HCT116 (cell line): Measurements from ENCODE around the gene GDAP2. TPM values are rescaled to one million over a fixed set of nuclear protein-coding genes. Genes with fewer than 3 reads are reported as not detected.

Source experiments
- ATAC-seq: fragments of 200-7000 bp; cut with Tn5 transposase; 2 replicates; pipeline ENCODE4 v1.9.1; 2020; ENCODE audit warnings: mild to moderate bottlenecking, moderate library complexity
- BruUV-seq: library from RNA; stranded (reverse); fragments of 400-500 nt; replicated peaks from 2 replicates; lab custom pipeline; 2021; lab: Mats Ljungman, UMichigan
- CTCF ChIA-PET: fragments of 300-600 bp; sonication (Branson Sonifier 250); formaldehyde crosslinking; loops from one replicate; lab custom pipeline; 2021; ENCODE audit warnings: antibody characterized with exemption; lab: Charles Lee
- POLR2A ChIA-PET: fragments of 300-600, 350-600 bp; sonication (Branson Sonifier 250); formaldehyde crosslinking; loops from one replicate; lab custom pipeline; 2021; ENCODE audit warnings: antibody characterized with exemption; lab: Charles Lee
- RAD21 ChIA-PET, 2 experiments: fragments of 300-600 bp; sonication (Branson Sonifier 250); formaldehyde crosslinking; loops; one replicate each; lab custom pipeline; 2023; ENCODE audit warnings: low total read pairs in 2 of 2; ENCODE audit not compliant: uncharacterized antibody in 2 of 2, unreplicated experiment in 2 of 2, low non-redundant PET in 1 of 2; lab: Charles Lee
- DNase-seq: peaks from one replicate; pipeline ENCODE4 v3.0.0-alpha.2; 2010; ENCODE audit warnings: low read depth, low spot score
- H2AFZ ChIP-seq: fragments of 200-600 bp; shearing (Covaris generic), sonication (generic); 2 replicates; pipeline ENCODE4 v1.6.1; 2017; ENCODE audit warnings: low read depth, mixed run types, mixed read lengths, antibody characterized with exemption, low read length; ENCODE audit not compliant: poor library complexity, severe bottlenecking
- H3K27ac ChIP-seq: 2 replicates; pipeline ENCODE4 v1.5.1; 2012; ENCODE audit warnings: low read depth, low read length
- H3K27me3 ChIP-seq: fragments of 200-600 bp; sonication (generic); 2 replicates; pipeline ENCODE4 v1.6.1; 2016; ENCODE audit warnings: mixed run types, low read length, mixed read lengths; ENCODE audit not compliant: insufficient read depth
- H3K36me3 ChIP-seq, 2 experiments: fragments of 200-500 bp in 1 of 2; fragments of 200-600 bp in 1 of 2; sonication (Bioruptor generic) in 1 of 2; sonication (generic) in 1 of 2; 2 replicates each; pipeline versions ENCODE4 v1.5.1 to v1.6.1; 2014 to 2016; ENCODE audit warnings: low read length in 2 of 2, inconsistent platforms in 1 of 2, mixed read lengths in 1 of 2, mixed run types in 1 of 2; ENCODE audit not compliant: insufficient read depth in 2 of 2, control insufficient read depth in 1 of 2
- H3K4me1 ChIP-seq, 2 experiments: fragments of 200-600 bp in 1 of 2; sonication (generic) in 1 of 2; 2 replicates each; pipeline versions ENCODE4 v1.5.1 to v1.6.1; 2012 to 2017; ENCODE audit warnings: low read length in 2 of 2, inconsistent platforms in 1 of 2, mild to moderate bottlenecking in 1 of 2, mixed read lengths in 1 of 2, mixed run types in 1 of 2, moderate library complexity in 1 of 2; ENCODE audit not compliant: insufficient read depth in 2 of 2, control insufficient read depth in 1 of 2
- H3K4me2 ChIP-seq: fragments of 200-600 bp; sonication (generic); 2 replicates; pipeline ENCODE4 v1.6.1; 2017; ENCODE audit warnings: mixed run types, low read length, mixed read lengths
- H3K4me3 ChIP-seq, 2 experiments: fragments of 200-600 bp in 1 of 2; sonication (generic) in 1 of 2; replicated peaks in 1 of 2; 2 replicates each; pipeline ENCODE4 v1.5.1; 2011 to 2016; ENCODE audit warnings: low read length in 2 of 2, control low read depth in 1 of 2, low read depth in 1 of 2, mild to moderate bottlenecking in 1 of 2, mixed read lengths in 1 of 2, mixed run types in 1 of 2
- H3K79me2 ChIP-seq: fragments of 200-600 bp; sonication (generic); 2 replicates; pipeline ENCODE4 v1.6.1; 2017; ENCODE audit warnings: mild to moderate bottlenecking, mixed run types, low read length, moderate library complexity, mixed read lengths; ENCODE audit not compliant: insufficient read depth
- H3K9ac ChIP-seq: fragments of 200-600 bp; sonication (generic); 2 replicates; pipeline ENCODE4 v1.6.1; 2016; ENCODE audit warnings: low read length, mixed read lengths
- H3K9me2 ChIP-seq: fragments of 200-600 bp; sonication (generic), shearing (Covaris generic); 2 replicates; pipeline ENCODE4 v1.6.1; 2017; ENCODE audit warnings: mixed run types, mild to moderate bottlenecking, moderate library complexity; ENCODE audit not compliant: insufficient read depth
- H3K9me3 ChIP-seq, 2 experiments: fragments of 200-500 bp in 1 of 2; fragments of 200-600 bp in 1 of 2; sonication (Bioruptor generic) in 1 of 2; sonication (generic) in 1 of 2; 2 replicates each; pipeline ENCODE4 v1.6.1; 2014 to 2017; ENCODE audit warnings: low read length in 2 of 2, mixed read lengths in 2 of 2, inconsistent platforms in 1 of 2, low read depth in 1 of 2, mild to moderate bottlenecking in 1 of 2, mixed run types in 1 of 2, moderate library complexity in 1 of 2; ENCODE audit not compliant: control insufficient read depth in 1 of 2, insufficient read depth in 1 of 2
- H4K20me1 ChIP-seq: fragments of 200-600 bp; sonication (generic), shearing (Covaris generic); 2 replicates; pipeline ENCODE4 v1.6.1; 2017; ENCODE audit warnings: mixed run types, mild to moderate bottlenecking, moderate library complexity; ENCODE audit not compliant: insufficient read depth
- CBX3 ChIP-seq: IDR thresholded peaks from 2 replicates; pipeline ENCODE4 v1.6.1; 2012; ENCODE audit warnings: low read depth
- CTCF ChIP-seq, 3 experiments: fragments of 200-600 bp in 1 of 3; sonication (generic) in 1 of 3; IDR thresholded peaks in 2 of 3; conservative IDR thresholded peaks in 1 of 3; 2 replicates each; pipeline ENCODE4 v1.5.1; 2012 to 2017; ENCODE audit warnings: low read depth in 2 of 3, low read length in 2 of 3, antibody characterized with exemption in 1 of 3, borderline replicate concordance in 1 of 3, control low read depth in 1 of 3, mild to moderate bottlenecking in 1 of 3, mixed read lengths in 1 of 3, mixed run types in 1 of 3, moderate library complexity in 1 of 3; ENCODE audit not compliant: insufficient read depth in 1 of 3
- EGR1 ChIP-seq: IDR thresholded peaks from 2 replicates; pipeline ENCODE4 v1.6.1; 2012; ENCODE audit warnings: low read depth
- ELF1 ChIP-seq: IDR thresholded peaks from 2 replicates; pipeline ENCODE4 v1.6.1; 2012; ENCODE audit warnings: low read depth, borderline replicate concordance
- EZH2 ChIP-seq: fragments of 200-600 bp; sonication (generic); IDR thresholded peaks from 2 replicates; pipeline ENCODE4 v1.6.1; 2017; ENCODE audit warnings: antibody characterized with exemption, mixed run types
- JUND ChIP-seq: IDR thresholded peaks from 2 replicates; pipeline ENCODE4 v1.6.1; 2012
- MAX ChIP-seq: IDR thresholded peaks from 2 replicates; pipeline ENCODE4 v1.6.1; 2012
- RAD21 ChIP-seq: IDR thresholded peaks from 2 replicates; pipeline ENCODE4 v1.6.1; 2012; ENCODE audit warnings: low read depth, mild to moderate bottlenecking
- ZFX ChIP-seq: fragments of 450-650 bp; IDR thresholded peaks from 2 replicates; pipeline ENCODE4 v1.6.1; 2017
- intact Hi-C: fragments of 100-400 bp; cut with micrococcal nuclease; formaldehyde crosslinking; loops from 2 replicates; pipeline ENCODE4 v1.10.0; 2022
- total RNA-seq: library from RNA; stranded (reverse); gene quantifications from one replicate; pipeline ENCODE4 v1.2.1, GENCODE V29; 2021; ENCODE audit not compliant: unreplicated experiment

The GDAP2 gene
- total RNA-seq, 1 experiment from 2014 or later, result 21.4 TPM

- Histone ChIP-seq H3K9ac (no peak overlapping the region), H3K27ac (no peak overlapping the region), H4K20me1 (no peaks in the 10 kb centered on the region), H3K9me2 (no peaks in the 10 kb centered on the region), H3K79me2 (peaks cover 4% of the 10 kb centered on the region; the same call in 1 of the 2 replicates), H3K27me3 (no peaks in the 10 kb centered on the region), H2AFZ (no peak overlapping the region), H3K9me3 (no peaks in the 10 kb centered on the region), H3K4me3 (no peak overlapping the region), H3K4me1 (no peaks in the 10 kb centered on the region), H3K4me2 (no peak overlapping the region), H3K36me3 (peaks cover 0 to 10% of the 10 kb centered on the region in 2 experiments; a peak in 3 of 4 replicates)
- RAD21 ChIA-PET, result no interaction called here
- intact Hi-C loops, result no loop called here
- no peak for TF ChIP-seq MAX
- TF ChIP-seq CBX3, result no peak
- no peak for TF ChIP-seq RAD21
- TF ChIP-seq CTCF (IDR thresholded peaks at IDR 0.05 in 2 of 3, conservative IDR thresholded peaks at IDR 0.05 in 1 of 3; ENCODE audit: borderline replicate concordance in 1 of 3, insufficient read depth in 1 of 3, low read depth in 2 of 3, low read length in 2 of 3), result no peak
- no peak for TF ChIP-seq EZH2
- TF ChIP-seq ELF1, result no peak
- no peak for TF ChIP-seq EGR1
- no peak for TF ChIP-seq JUND
- CTCF ChIA-PET, result no interaction called here
- DNase-seq (no peak), ATAC-seq (no peak)
- POLR2A ChIA-PET, result no interaction called here
- BruUV-seq, result no TSS peak
Observed at GRCh38 chr1:117919376-117919775, 10.0 kb downstream of the GDAP2 start.

- Histone ChIP-seq H3K9ac (no peak overlapping the region), H4K20me1 (no peaks in the 10 kb centered on the region), H3K27ac (no peak overlapping the region), H2AFZ (no peak overlapping the region), H3K27me3 (no peaks in the 10 kb centered on the region), H3K4me2 (no peak overlapping the region), H3K36me3 (peaks cover 3 to 12% of the 10 kb centered on the region in 2 experiments; a peak in 2 of 4 replicates), H3K4me3 (no peak overlapping the region), H3K9me2 (no peaks in the 10 kb centered on the region), H3K79me2 (no peaks in the 10 kb centered on the region), H3K4me1 (no peaks in the 10 kb centered on the region), H3K9me3 (no peaks in the 10 kb centered on the region)
- ATAC-seq, result no peak
- POLR2A ChIA-PET, result no interaction called here
- DNase-seq, result no peak
- RAD21 ChIA-PET, result no interaction called here
- TF ChIP-seq ZFX (no peak), EGR1 (no peak)
- no TSS peak for BruUV-seq
- intact Hi-C loops, result no loop called here
- CTCF ChIA-PET, result interaction anchor here (1.4 kb wide), 1 partner anchor 15 kb away, joined by 3 read pairs; no protein-coding TSS in a partner anchor
Observed at GRCh38 chr1:117911051-117911450, 18.4 kb downstream of the GDAP2 start.
